ENCODE results near the gene NDUFB7.
A peak's percentile ranks its signal among the peaks of the same experiment; 100 is the strongest.

The NDUFB7 gene

GRCh38 chr19:14519860-14520407, 51.9 kb downstream of the NDUFB7 start:
- TF ChIP-seq CTCF (conservative IDR thresholded peaks at IDR 0.05), result no peak
- no peak overlapping the region for H3K27ac ChIP-seq

GRCh38 chr19:14519245-14519859, 52.5 kb downstream of the NDUFB7 start:
- no peak for TF ChIP-seq CTCF (conservative IDR thresholded peaks at IDR 0.05)
- peak overlapping the region; percentile 89 for H3K27ac ChIP-seq

GRCh38 chr19:14517840-14518505, 53.9 kb downstream of the NDUFB7 start, which contains the start of gene DNAJB1:
Gene DNAJB1 (minus strand): TSS chr19:14518397. CDS start chr19:14518349, 48 bp downstream.
- no peak for TF ChIP-seq CTCF (conservative IDR thresholded peaks at IDR 0.05)

GRCh38 chr19:14517446-14517839, 54.4 kb downstream of the NDUFB7 start:
- no peak for TF ChIP-seq CTCF (conservative IDR thresholded peaks at IDR 0.05)
- peak overlapping the region; percentile 89 for H3K27ac ChIP-seq

More at GRCh38 chr19:14517840-14518505, 53.9 kb downstream of the NDUFB7 start, which contains the start of gene DNAJB1:
- H3K27ac ChIP-seq, result peak within 1 kb of the TSS; percentile 89

- H3K27ac ChIP-seq, result peak overlapping the region; percentile 89
- TF ChIP-seq CTCF (conservative IDR thresholded peaks at IDR 0.05), result no peak
Measured at GRCh38 chr19:14516746-14517438, 55.0 kb downstream of the NDUFB7 start.

Data from VCaP (cell line).